Thyroid gland (tissue), 4 donors: ENCODE results near the gene ATP2C1. TPM values are rescaled to one million over a fixed set of nuclear protein-coding genes. Genes with fewer than 3 reads are reported as not detected.

ENCODE experiments used
- DNase-seq, 2 donors: peaks; one replicate each; pipeline ENCODE4 v3.0.0-alpha.2; 2019
- H3K27ac ChIP-seq, 3 donors: fragments of 200-600 bp; sonication (generic); 1 replicate in 2 of 3; 2 replicates in 1 of 3; pipeline ENCODE4 v1.5.1; 2016 to 2019; ENCODE audit warnings: mild to moderate bottlenecking in 1 of 3, moderate library complexity in 1 of 3
- H3K27me3 ChIP-seq: fragments of 200-600 bp; sonication (generic); one replicate; pipeline ENCODE4 v1.5.1; 2019
- H3K36me3 ChIP-seq, 2 donors: fragments of 200-600 bp; sonication (generic); one replicate each; pipeline ENCODE4 v1.5.1; 2016 to 2019
- H3K4me1 ChIP-seq, 2 donors: fragments of 200-600 bp; sonication (generic); one replicate each; pipeline ENCODE4 v1.5.1; 2017 to 2019
- H3K4me3 ChIP-seq, 3 donors: fragments of 200-600 bp; sonication (generic); replicated peaks in 1 of 3; 1 replicate in 2 of 3; 2 replicates in 1 of 3; pipeline ENCODE4 v1.5.1; 2016; ENCODE audit warnings: mild to moderate bottlenecking in 1 of 3
- H3K9me3 ChIP-seq: fragments of 200-600 bp; sonication (generic); one replicate; pipeline ENCODE4 v1.5.1; 2017
- CTCF ChIP-seq, 6 experiments: fragments of 200-600 bp in 3 of 6; fragments of 450-650 bp in 3 of 6; sonication (generic) in 3 of 6; IDR thresholded peaks; one replicate each; pipeline ENCODE4 v1.5.1; 2016 to 2019; ENCODE audit warnings: antibody characterized with exemption in 6 of 6, mild to moderate bottlenecking in 2 of 6, inconsistent platforms in 1 of 6, moderate library complexity in 1 of 6
- POLR2A ChIP-seq, 2 donors: fragments of 450-650 bp; IDR thresholded peaks; one replicate each; pipeline ENCODE4 v1.6.1; 2017; ENCODE audit warnings: antibody characterized with exemption in 2 of 2, mild to moderate bottlenecking in 2 of 2, moderate library complexity in 1 of 2
- WGBS, 2 donors: methylation state at CpG; one replicate each; pipeline ENCODE4 v1.1.5; 2017; 5-methylcytosine and 5-hydroxymethylcytosine counted together
- intact Hi-C: fragments of 100-400 bp; cut with DNase I; formaldehyde crosslinking; loops from one replicate; pipeline ENCODE4 v1.15.1; 2023
- total RNA-seq, 4 donors: library from RNA; depleted of rRNA; stranded (reverse); fragments of >200 nt; gene quantifications; one replicate each; pipeline ENCODE4 v1.2.3, GENCODE V29; 2016

Gene ATP2C1
- total RNA-seq, 4 donors from 2014 or later, result 58.9 to 89.2 (median 62.0) TPM

- intact Hi-C loops, result no loop called here
- Histone ChIP-seq H3K36me3 (peaks cover 6 to 15% of the 10 kb centered on the region in 2 donors), H3K4me1 (no peaks in the 10 kb centered on the region), H3K9me3 (no peaks in the 10 kb centered on the region), H3K27ac (no peak overlapping the region), H3K4me3 (no peak overlapping the region), H3K27me3 (no peaks in the 10 kb centered on the region)
- WGBS, 2 donors, result 88 to 97% methylated on average over 3 of the region's 3 CpGs
- no peak for DNase-seq
- no peak for TF ChIP-seq POLR2A (IDR thresholded peaks at IDR 0.05)
- no peak for TF ChIP-seq CTCF (IDR thresholded peaks at IDR 0.05)
Observed at GRCh38 chr3:130946882-130947281, 53.0 kb downstream of the ATP2C1 start.

- Histone ChIP-seq H3K27ac (no peak overlapping the region), H3K4me3 (no peak overlapping the region), H3K9me3 (no peaks in the 10 kb centered on the region), H3K4me1 (no peaks in the 10 kb centered on the region), H3K27me3 (no peaks in the 10 kb centered on the region), H3K36me3 (peaks cover 0 to 15% of the 10 kb centered on the region in 2 donors)
- intact Hi-C loops, result no loop called here
- 97 to 98% methylated on average over 2 of the region's 2 CpGs for WGBS, 2 donors
- DNase-seq, result no peak
- TF ChIP-seq CTCF (IDR thresholded peaks at IDR 0.05) (no peak), POLR2A (IDR thresholded peaks at IDR 0.05) (no peak)
Observed at GRCh38 chr3:130948001-130948773, 54.3 kb downstream of the ATP2C1 start.

- no peak for DNase-seq
Observed at GRCh38 chr3:130948929-130949328, 55.0 kb downstream of the ATP2C1 start.

GRCh38 chr3:130950124-130950523 lies 56.2 kb downstream of the ATP2C1 start:
- Histone ChIP-seq H3K9me3 (no peaks in the 10 kb centered on the region), H3K27ac (no peak overlapping the region), H3K36me3 (peaks cover 3 to 15% of the 10 kb centered on the region in 2 donors), H3K4me3 (no peak overlapping the region), H3K4me1 (no peaks in the 10 kb centered on the region), H3K27me3 (no peaks in the 10 kb centered on the region)
- intact Hi-C loops, result no loop called here
- WGBS, 2 donors, result 85% methylated on average over 2 of the region's 2 CpGs
- TF ChIP-seq CTCF (IDR thresholded peaks at IDR 0.05), result no peak
- TF ChIP-seq POLR2A (IDR thresholded peaks at IDR 0.05), result no peak
- DNase-seq, result no peak

More at GRCh38 chr3:130948929-130949328, 55.0 kb downstream of the ATP2C1 start:
- no peak for TF ChIP-seq POLR2A (IDR thresholded peaks at IDR 0.05)
- H3K4me1 ChIP-seq, result no peaks in the 10 kb centered on the region
- H3K36me3 ChIP-seq, result peaks cover 0 to 15% of the 10 kb centered on the region in 2 donors
- intact Hi-C loops, result no loop called here
- no peak overlapping the region for H3K4me3 ChIP-seq
- H3K27ac ChIP-seq, result no peak overlapping the region
- H3K9me3 ChIP-seq, result no peaks in the 10 kb centered on the region
- WGBS, 2 donors, result 94 to 96% methylated on average over 3 of the region's 3 CpGs
- no peaks in the 10 kb centered on the region for H3K27me3 ChIP-seq

GRCh38 chr3:130950641-130951040 lies 56.8 kb downstream of the ATP2C1 start:
- DNase-seq, result no peak
- intact Hi-C loops, result no loop called here
- no peaks in the 10 kb centered on the region for H3K4me1 ChIP-seq
- no peak overlapping the region for H3K27ac ChIP-seq
- no peaks in the 10 kb centered on the region for H3K27me3 ChIP-seq
- H3K4me3 ChIP-seq, result no peak overlapping the region
- no peaks in the 10 kb centered on the region for H3K9me3 ChIP-seq
- peaks cover 5 to 15% of the 10 kb centered on the region in 2 donors for H3K36me3 ChIP-seq
- TF ChIP-seq POLR2A (IDR thresholded peaks at IDR 0.05) (no peak), CTCF (IDR thresholded peaks at IDR 0.05) (no peak)
